SK-N-SH (cell line): ENCODE measurements around the gene FTMT. TPM values are rescaled to one million over a fixed set of nuclear protein-coding genes. Genes with fewer than 3 reads are reported as not detected.

ENCODE experiments used
- CTCF ChIA-PET: fragments of 300-600, 350-600 bp; formaldehyde crosslinking; extraction: SDS; loops from one replicate; lab custom pipeline; 2021; lab: Yijun Ruan, JAX
- POLR2A ChIA-PET: fragments of 350-600 bp; sonication (Branson Sonifier 250); formaldehyde crosslinking; extraction: SDS; loops from one replicate; lab custom pipeline; 2020; ENCODE audit warnings: antibody characterized with exemption, inconsistent platforms; lab: Yijun Ruan, JAX
- DNase-seq: peaks from one replicate; pipeline ENCODE4 v3.0.0; 2012
- H2AFZ ChIP-seq: fragments of 200-600 bp; sonication (generic); 2 replicates; pipeline ENCODE4 v1.8.1; 2016; ENCODE audit warnings: antibody characterized with exemption, mild to moderate bottlenecking, low read depth
- H3F3A ChIP-seq: fragments of 200-600 bp; sonication (generic); replicated peaks from 2 replicates; pipeline ENCODE3; 2016; ENCODE audit warnings: antibody characterized with exemption, mild to moderate bottlenecking; ENCODE audit not compliant: insufficient read depth
- H3K27ac ChIP-seq, 2 experiments: fragments of 200-500 bp in 1 of 2; fragments of 200-600 bp in 1 of 2; sonication (Bioruptor generic) in 1 of 2; sonication (generic), shearing (Covaris generic) in 1 of 2; 2 replicates each; pipeline versions ENCODE4 v1.5.1 to v1.6.1; 2014 to 2016; ENCODE audit warnings: low read depth in 2 of 2, inconsistent platforms in 1 of 2, low read length in 1 of 2, mild to moderate bottlenecking in 1 of 2, mixed read lengths in 1 of 2
- H3K27me3 ChIP-seq: fragments of 200-600 bp; sonication (generic), shearing (Covaris generic); 2 replicates; pipeline ENCODE4 v1.6.1; 2016; ENCODE audit warnings: mixed run types; ENCODE audit not compliant: insufficient read depth
- H3K36me3 ChIP-seq, 2 experiments: fragments of 200-500 bp in 1 of 2; fragments of 200-600 bp in 1 of 2; sonication (Bioruptor generic) in 1 of 2; sonication (generic) in 1 of 2; replicated peaks in 1 of 2; 2 replicates each; pipeline versions ENCODE3 to v1.5.1; 2014 to 2016; ENCODE audit warnings: low read length in 1 of 2, mild to moderate bottlenecking in 1 of 2; ENCODE audit not compliant: insufficient read depth in 2 of 2, control insufficient read depth in 1 of 2
- H3K4me1 ChIP-seq, 2 experiments: fragments of 200-500 bp in 1 of 2; fragments of 200-600 bp in 1 of 2; sonication (Bioruptor generic) in 1 of 2; sonication (generic), shearing (Covaris generic) in 1 of 2; 2 replicates each; pipeline versions ENCODE4 v1.5.1 to v1.6.1; 2014 to 2016; ENCODE audit warnings: low read depth in 1 of 2, low read length in 1 of 2, mixed run types in 1 of 2; ENCODE audit not compliant: insufficient read depth in 2 of 2, control insufficient read depth in 1 of 2
- H3K4me2 ChIP-seq: fragments of 200-600 bp; sonication (generic), shearing (Covaris generic); 2 replicates; pipeline ENCODE4 v1.6.1; 2017; ENCODE audit warnings: mixed run types
- H3K4me3 ChIP-seq, 2 experiments: fragments of 200-500 bp in 1 of 2; fragments of 200-600 bp in 1 of 2; sonication (Bioruptor generic) in 1 of 2; sonication (generic), shearing (Covaris generic) in 1 of 2; 2 replicates each; pipeline versions ENCODE4 v1.5.1 to v1.8.1; 2014 to 2016; ENCODE audit warnings: low read depth in 2 of 2, inconsistent platforms in 1 of 2, low read length in 1 of 2, mild to moderate bottlenecking in 1 of 2, mixed read lengths in 1 of 2, moderate library complexity in 1 of 2
- H3K79me2 ChIP-seq: fragments of 200-600 bp; sonication (generic); 2 replicates; pipeline ENCODE4 v1.8.1; 2017; ENCODE audit warnings: mild to moderate bottlenecking; ENCODE audit not compliant: insufficient read depth
- H3K9ac ChIP-seq: fragments of 200-600 bp; sonication (generic); 2 replicates; pipeline ENCODE4 v1.6.1; 2017; ENCODE audit warnings: mixed run types
- H3K9me2 ChIP-seq: fragments of 200-600 bp; sonication (generic); 2 replicates; pipeline ENCODE4 v1.6.1; 2017; ENCODE audit warnings: mixed run types
- H3K9me3 ChIP-seq: fragments of 200-600 bp; sonication (generic); 2 replicates; pipeline ENCODE4 v1.6.1; 2017; ENCODE audit warnings: mixed run types, mild to moderate bottlenecking, moderate library complexity
- H4K20me1 ChIP-seq: fragments of 200-600 bp; sonication (generic); 2 replicates; pipeline ENCODE4 v1.6.1; 2017; ENCODE audit warnings: mild to moderate bottlenecking, mixed run types; ENCODE audit not compliant: insufficient read depth
- EZH2phosphoT487 ChIP-seq: fragments of 200-600 bp; sonication (generic); IDR thresholded peaks from 2 replicates; pipeline ENCODE4 v1.6.1; 2017; ENCODE audit warnings: low read depth, mixed run types, mild to moderate bottlenecking, antibody characterized with exemption, moderate library complexity, borderline replicate concordance
- FOXJ3 ChIP-seq: sonication (generic); formaldehyde crosslinking; IDR thresholded peaks from 2 replicates; pipeline ENCODE4 v1.5.1; 2020; ENCODE audit warnings: mild to moderate bottlenecking, missing genetic modification reagents
- FOXM1 ChIP-seq: IDR thresholded peaks from 2 replicates; pipeline ENCODE4 v1.4.0; 2012; ENCODE audit warnings: low read depth, mild to moderate bottlenecking
- JUND ChIP-seq: IDR thresholded peaks from 2 replicates; pipeline ENCODE4 v1.4.0; 2012
- MEF2A ChIP-seq: IDR thresholded peaks from 2 replicates; pipeline ENCODE4 v1.4.0; 2012; ENCODE audit warnings: low read depth, borderline replicate concordance
- MXI1 ChIP-seq: IDR thresholded peaks from 2 replicates; pipeline ENCODE4 v1.6.1; 2012; ENCODE audit warnings: mild to moderate bottlenecking, low read depth, low read length, improper control_type of control experiment
- POLR2AphosphoS5 ChIP-seq: IDR thresholded peaks from 2 replicates; pipeline ENCODE4 v1.6.1; 2012; ENCODE audit warnings: low read depth, low read length
- RAD21 ChIP-seq: IDR thresholded peaks from 2 replicates; pipeline ENCODE4 v1.6.1; 2012; ENCODE audit warnings: mild to moderate bottlenecking, low read length
- RCOR1 ChIP-seq: fragments of 150-350 bp; IDR thresholded peaks from 2 replicates; pipeline ENCODE4 v1.6.1; 2017; ENCODE audit warnings: antibody characterized with exemption, low read length
- RFX5 ChIP-seq: IDR thresholded peaks from 2 replicates; pipeline ENCODE4 v1.6.1; 2012; ENCODE audit warnings: mild to moderate bottlenecking, improper control_type of control experiment, low read length
- RXRA ChIP-seq: IDR thresholded peaks from 2 replicates; pipeline ENCODE4 v1.4.0; 2012; ENCODE audit warnings: low read depth, mild to moderate bottlenecking, borderline replicate concordance
- SIN3A ChIP-seq: IDR thresholded peaks from 2 replicates; pipeline ENCODE4 v1.6.1; 2012; ENCODE audit warnings: low read depth, mild to moderate bottlenecking, low read length, moderate library complexity, borderline replicate concordance
- SMC3 ChIP-seq: IDR thresholded peaks from 2 replicates; pipeline ENCODE4 v1.6.1; 2012; ENCODE audit warnings: low read depth, low read length, improper control_type of control experiment
- TAF1 ChIP-seq: IDR thresholded peaks from 2 replicates; pipeline ENCODE4 v1.6.1; 2012; ENCODE audit warnings: low read depth, mild to moderate bottlenecking, low read length, moderate library complexity, borderline replicate concordance
- YY1 ChIP-seq: IDR thresholded peaks from 2 replicates; pipeline ENCODE4 v1.4.0; 2012; ENCODE audit warnings: low read depth, mild to moderate bottlenecking
- WGBS: methylation state at CpG from one replicate; pipeline ENCODE4 v1.1.6; 2017; ENCODE audit warnings: low lambda C conversion rate; 5-methylcytosine and 5-hydroxymethylcytosine counted together
- polyA plus RNA-seq, 3 experiments: library from polyadenylated mRNA; depleted of rRNA; stranded (reverse); fragments of >200 nt; gene quantifications; 2 replicates each; pipeline ENCODE4 v1.2.3, GENCODE V29; 2012
- TF ChIP-seq, protein P1 (sequence below): IDR thresholded peaks from 2 replicates; pipeline ENCODE4 v1.4.0; 2012; ENCODE audit warnings: low read depth
- TF ChIP-seq, protein P2 (sequence below): IDR thresholded peaks from 2 replicates; pipeline ENCODE4; 2012
- TF ChIP-seq, protein P3 (sequence below): fragments of 150-350 bp; IDR thresholded peaks from 2 replicates; pipeline ENCODE4 v1.6.1; 2017; ENCODE audit warnings: antibody characterized with exemption, low read length, low read depth, borderline replicate concordance
- TF ChIP-seq, protein P4 (sequence below): fragments of 150-350 bp; IDR thresholded peaks from 2 replicates; pipeline ENCODE4 v1.6.1; 2016; ENCODE audit warnings: mild to moderate bottlenecking, low read depth, low read length

The FTMT gene
- polyA plus RNA-seq, 1 of the 3 experiments (the other 2 are of a cell fraction): not detected

DNA sequence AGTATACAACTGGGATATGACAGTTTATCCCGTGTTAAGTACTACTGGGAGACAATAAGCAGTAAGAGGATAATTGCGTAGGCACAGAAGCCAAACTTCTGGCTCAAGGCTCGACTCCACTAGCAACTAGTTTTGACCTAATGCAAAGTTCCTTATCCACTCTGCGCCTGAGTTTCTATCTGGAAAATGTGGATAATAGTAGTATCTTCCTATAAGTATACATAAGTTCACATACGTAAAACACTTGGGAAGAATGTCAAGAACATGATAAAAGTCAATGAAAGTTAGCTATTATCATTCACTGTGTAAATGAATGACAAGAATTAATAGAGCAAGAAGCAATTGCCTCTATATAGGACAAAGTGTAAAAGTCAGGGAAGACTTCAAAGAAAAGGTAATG is 45.7 kb downstream of the FTMT start:
- no peaks in the 10 kb centered on the region for H4K20me1 ChIP-seq
- no peak for DNase-seq
- H3K4me3 ChIP-seq: no peak overlapping the region
- H3K9ac ChIP-seq: no peak overlapping the region
- ChIA-PET POLR2A (no interaction called here), CTCF (no interaction called here)
- no peaks in the 10 kb centered on the region for H3K79me2 ChIP-seq
- no peaks in the 10 kb centered on the region; a peak in 1 of 4 replicates for H3K4me1 ChIP-seq
- H3K4me2 ChIP-seq: no peak overlapping the region
- H3F3A ChIP-seq: no peaks in the 10 kb centered on the region
- no peak overlapping the region for H2AFZ ChIP-seq
- no peaks in the 10 kb centered on the region for H3K9me2 ChIP-seq
- 62% methylated on average over 5 of the region's 5 CpGs for whole genome bisulfite sequencing
- H3K9me3 ChIP-seq: no peaks in the 10 kb centered on the region
- no peaks in the 10 kb centered on the region for H3K27me3 ChIP-seq
- no peak overlapping the region for H3K27ac ChIP-seq
- TF ChIP-seq, protein P1, sequence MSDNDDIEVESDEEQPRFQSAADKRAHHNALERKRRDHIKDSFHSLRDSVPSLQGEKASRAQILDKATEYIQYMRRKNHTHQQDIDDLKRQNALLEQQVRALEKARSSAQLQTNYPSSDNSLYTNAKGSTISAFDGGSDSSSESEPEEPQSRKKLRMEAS: no peak
- TF ChIP-seq MEF2A: no peak
- TF ChIP-seq RCOR1: no peak
- no peak for TF ChIP-seq FOXM1
- no peak for TF ChIP-seq JUND
- TF ChIP-seq POLR2AphosphoS5: no peak
- no peak for TF ChIP-seq MXI1
- TF ChIP-seq FOXJ3 (CRISPR knock-in tag): no peak
- TF ChIP-seq, protein P2, sequence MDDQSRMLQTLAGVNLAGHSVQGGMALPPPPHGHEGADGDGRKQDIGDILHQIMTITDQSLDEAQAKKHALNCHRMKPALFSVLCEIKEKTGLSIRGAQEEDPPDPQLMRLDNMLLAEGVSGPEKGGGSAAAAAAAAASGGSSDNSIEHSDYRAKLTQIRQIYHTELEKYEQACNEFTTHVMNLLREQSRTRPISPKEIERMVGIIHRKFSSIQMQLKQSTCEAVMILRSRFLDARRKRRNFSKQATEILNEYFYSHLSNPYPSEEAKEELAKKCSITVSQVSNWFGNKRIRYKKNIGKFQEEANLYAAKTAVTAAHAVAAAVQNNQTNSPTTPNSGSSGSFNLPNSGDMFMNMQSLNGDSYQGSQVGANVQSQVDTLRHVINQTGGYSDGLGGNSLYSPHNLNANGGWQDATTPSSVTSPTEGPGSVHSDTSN: no peak
- no peak for TF ChIP-seq RFX5
- TF ChIP-seq SMC3: no peak
- TF ChIP-seq SIN3A: no peak
- no peak for TF ChIP-seq EZH2phosphoT487
- no peaks in the 10 kb centered on the region for H3K36me3 ChIP-seq

DNA sequence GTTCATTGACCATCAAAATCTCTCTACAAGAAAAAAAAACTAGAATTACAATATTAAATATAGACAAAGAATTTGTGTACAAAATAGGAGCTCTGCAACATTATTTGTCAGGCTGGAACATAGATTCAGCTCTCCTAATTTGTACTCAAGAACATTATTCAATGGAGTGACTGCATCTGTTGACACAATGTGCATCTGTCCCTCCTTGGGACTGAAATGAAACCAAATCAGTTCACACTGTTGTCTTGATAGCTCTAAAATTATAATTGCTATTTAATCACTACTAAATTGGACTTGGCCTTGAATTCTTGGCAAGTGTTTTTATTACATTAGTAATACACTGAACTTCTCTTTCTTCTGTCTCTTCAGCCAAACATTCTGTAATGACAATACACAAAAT is 47.7 kb downstream of the FTMT start:
- Histone ChIP-seq H2AFZ (no peak overlapping the region), H3K9ac (no peak overlapping the region), H3K4me3 (no peak overlapping the region), H3K4me2 (no peak overlapping the region), H3K79me2 (no peaks in the 10 kb centered on the region), H4K20me1 (no peaks in the 10 kb centered on the region), H3K36me3 (no peaks in the 10 kb centered on the region), H3K4me1 (no peaks in the 10 kb centered on the region; a peak in 1 of 4 replicates), H3K27me3 (no peaks in the 10 kb centered on the region), H3K9me3 (no peaks in the 10 kb centered on the region), H3K9me2 (no peaks in the 10 kb centered on the region), H3F3A (no peaks in the 10 kb centered on the region), H3K27ac (no peak overlapping the region)
- TF ChIP-seq YY1: no peak
- TF ChIP-seq, protein P3, sequence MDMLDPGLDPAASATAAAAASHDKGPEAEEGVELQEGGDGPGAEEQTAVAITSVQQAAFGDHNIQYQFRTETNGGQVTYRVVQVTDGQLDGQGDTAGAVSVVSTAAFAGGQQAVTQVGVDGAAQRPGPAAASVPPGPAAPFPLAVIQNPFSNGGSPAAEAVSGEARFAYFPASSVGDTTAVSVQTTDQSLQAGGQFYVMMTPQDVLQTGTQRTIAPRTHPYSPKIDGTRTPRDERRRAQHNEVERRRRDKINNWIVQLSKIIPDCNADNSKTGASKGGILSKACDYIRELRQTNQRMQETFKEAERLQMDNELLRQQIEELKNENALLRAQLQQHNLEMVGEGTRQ: no peak
- TF ChIP-seq TAF1: no peak
- TF ChIP-seq EZH2phosphoT487: no peak
- TF ChIP-seq SIN3A: no peak
- TF ChIP-seq, protein P1: no peak
- TF ChIP-seq RXRA: no peak
- TF ChIP-seq, protein P2: no peak
- TF ChIP-seq, protein P4, sequence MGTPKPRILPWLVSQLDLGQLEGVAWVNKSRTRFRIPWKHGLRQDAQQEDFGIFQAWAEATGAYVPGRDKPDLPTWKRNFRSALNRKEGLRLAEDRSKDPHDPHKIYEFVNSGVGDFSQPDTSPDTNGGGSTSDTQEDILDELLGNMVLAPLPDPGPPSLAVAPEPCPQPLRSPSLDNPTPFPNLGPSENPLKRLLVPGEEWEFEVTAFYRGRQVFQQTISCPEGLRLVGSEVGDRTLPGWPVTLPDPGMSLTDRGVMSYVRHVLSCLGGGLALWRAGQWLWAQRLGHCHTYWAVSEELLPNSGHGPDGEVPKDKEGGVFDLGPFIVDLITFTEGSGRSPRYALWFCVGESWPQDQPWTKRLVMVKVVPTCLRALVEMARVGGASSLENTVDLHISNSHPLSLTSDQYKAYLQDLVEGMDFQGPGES: no peak
- no peak for TF ChIP-seq SMC3
- no peak for TF ChIP-seq RAD21
- no peak for DNase-seq
- POLR2A ChIA-PET: interaction anchor here (0.6 kb wide), 1 partner anchor 1599 kb away, joined by 3 read pairs; no protein-coding TSS in a partner anchor
- CTCF ChIA-PET: no interaction called here
